RWPE1 (cell line): Measurements from ENCODE around the gene IQCB1.

Experiments
- CTCF ChIA-PET: fragments of 350-600 bp; sonication (Branson Sonifier 250); formaldehyde crosslinking; extraction: SDS; loops from one replicate; lab custom pipeline; 2021; lab: Yijun Ruan, JAX
- POLR2A ChIA-PET: fragments of 400-600 bp; formaldehyde crosslinking; extraction: SDS; loops from one replicate; lab custom pipeline; 2020; ENCODE audit warnings: antibody characterized with exemption; ENCODE audit not compliant: low non-redundant PET; lab: Yijun Ruan, JAX
- DNase-seq: peaks from one replicate; pipeline ENCODE4 v3.0.0; 2012; ENCODE audit warnings: low spot score
- H3K27ac ChIP-seq: fragments of 450-650 bp; 2 replicates; pipeline ENCODE4 v1.5.1; 2017
- CTCF ChIP-seq: fragments of 450-650 bp; conservative IDR thresholded peaks from 2 replicates; pipeline ENCODE4 v1.5.1; 2017; ENCODE audit warnings: low read depth, mild to moderate bottlenecking

IQCB1 gene

GRCh38 chr3:121818578-121818977, 16.3 kb downstream of the IQCB1 start:
- ChIA-PET CTCF (interaction anchor here (0.6 kb wide), 1 partner anchor 10 kb away, joined by 6 read pairs; no protein-coding TSS in a partner anchor), POLR2A (no interaction called here)
- H3K27ac ChIP-seq, result no peak overlapping the region
- no peak for TF ChIP-seq CTCF
- no peak for DNase-seq

GRCh38 chr3:121817753-121818152, 17.1 kb downstream of the IQCB1 start:
- no peak for TF ChIP-seq CTCF
- no peak overlapping the region for H3K27ac ChIP-seq
- ChIA-PET POLR2A (no interaction called here), CTCF (no interaction called here)
- no peak for DNase-seq

- POLR2A ChIA-PET, result no interaction called here
Measured at GRCh38 chr3:121809249-121809648, 25.6 kb downstream of the IQCB1 start.

GRCh38 chr3:121803771-121804320, 31.0 kb downstream of the IQCB1 start:
- ChIA-PET POLR2A (no interaction called here), CTCF (no interaction called here)
- no peak for TF ChIP-seq CTCF
- H3K27ac ChIP-seq, result no peak overlapping the region
- DNase-seq, result no peak

More at GRCh38 chr3:121809249-121809648, 25.6 kb downstream of the IQCB1 start:
- CTCF ChIA-PET, result no interaction called here
- H3K27ac ChIP-seq, result no peak overlapping the region
- DNase-seq, result no peak
- TF ChIP-seq CTCF, result no peak

GRCh38 chr3:121800906-121801305, 34.0 kb downstream of the IQCB1 start:
- ChIA-PET CTCF (interaction anchor here (0.6 kb wide), 1 partner anchor 298 kb away, joined by 3 read pairs; no protein-coding TSS in a partner anchor), POLR2A (no interaction called here)
- TF ChIP-seq CTCF, result no peak
- DNase-seq, result no peak
- no peak overlapping the region for H3K27ac ChIP-seq

GRCh38 chr3:121796970-121797369, 37.9 kb downstream of the IQCB1 start:
- no peak for TF ChIP-seq CTCF
- POLR2A ChIA-PET, result no interaction called here
- CTCF ChIA-PET, result no interaction called here
- no peak for DNase-seq
- no peak overlapping the region for H3K27ac ChIP-seq
